SIG-M5 treated with dmso at 0.1 percent for 504 hours (cell line): ENCODE results near the gene METTL21A.
"Not testable (repeated sequence)": the region's sequence is repeated elsewhere in the genome, so short reads cannot be mapped to it uniquely, and the experiment has no call there.

Experiments used
- DNase-seq: peaks from one replicate; lab custom pipeline; 2025; ENCODE audit not compliant: unreplicated experiment; lab: John Stamatoyannopoulos, UW

The METTL21A gene

DNA sequence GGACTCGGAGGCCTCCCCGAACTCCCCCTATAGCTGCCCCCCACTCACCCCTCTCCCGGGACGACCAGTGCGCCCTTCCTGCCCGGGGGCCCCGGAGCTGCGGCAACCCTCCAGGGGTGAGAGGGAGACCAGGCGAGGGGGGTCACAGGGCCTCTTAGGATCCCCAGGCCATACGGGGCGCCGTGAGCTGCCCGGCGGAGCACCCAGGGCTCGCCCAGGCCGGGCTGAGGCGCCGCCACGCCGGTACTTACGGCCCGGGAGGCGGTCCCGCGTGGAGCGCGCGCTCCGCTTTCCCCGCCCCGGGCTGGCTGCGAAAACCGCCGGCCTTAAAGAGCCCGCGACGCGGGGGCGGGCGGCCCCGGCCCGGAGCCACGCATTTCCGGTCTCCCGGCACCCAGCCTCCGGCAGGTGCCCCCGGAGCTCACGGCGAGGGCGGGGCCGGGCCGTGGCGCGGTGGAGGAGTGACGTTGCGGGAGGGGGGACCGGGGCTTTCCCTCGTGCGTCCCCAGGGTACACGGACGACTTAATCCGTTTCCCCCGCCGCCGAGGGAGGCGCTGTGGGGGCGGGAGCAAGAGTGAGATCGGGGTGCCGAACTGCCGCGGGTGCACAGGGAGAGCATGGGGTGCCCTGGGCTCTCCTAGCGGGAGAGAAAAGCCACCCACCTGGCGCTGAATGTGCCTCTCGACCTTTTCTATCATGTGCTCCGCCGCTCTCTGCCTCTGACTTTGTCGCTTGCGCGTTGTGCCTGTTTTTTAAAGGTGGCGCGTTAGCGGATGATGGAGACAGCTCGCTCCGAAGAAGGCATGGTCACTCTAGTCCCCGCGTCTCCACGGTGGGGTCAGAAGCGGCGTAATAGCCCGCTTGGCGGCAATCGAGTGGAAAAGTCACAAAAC, at the start of gene METTL21A:
Gene METTL21A (minus strand): TSS at position 381 of the 894 bp plus-strand sequence. CDS start 1,019 bp downstream, outside the sequence.
- DNase-seq: peak; percentile 92

DNA sequence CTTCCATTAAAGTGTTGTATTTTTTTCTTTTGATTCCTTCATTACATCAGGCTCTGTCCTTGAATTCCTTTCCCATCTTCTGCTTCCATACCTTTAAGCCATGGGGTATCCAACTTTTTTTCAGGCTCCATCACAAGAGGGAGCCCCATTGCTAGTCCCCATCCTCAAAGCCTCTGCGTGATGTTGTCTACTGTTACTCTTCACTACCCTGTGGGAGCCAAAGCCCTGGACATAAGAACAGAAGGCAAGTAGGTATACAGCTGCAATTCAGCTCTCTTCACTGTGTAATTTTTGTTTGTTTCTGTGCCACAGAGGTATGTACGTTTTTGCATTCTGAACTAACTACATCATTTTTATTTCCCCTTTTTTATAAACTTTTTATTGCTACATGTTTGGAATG, 49.6 kb upstream of the METTL21A start:
- no peak for DNase-seq

GRCh38 chr2:207674266-207674774, 49.1 kb upstream of the METTL21A start:
- no peak for DNase-seq

GRCh38 chr2:207673431-207673830, 48.2 kb upstream of the METTL21A start:
- DNase-seq: no peak

GRCh38 chr2:207670887-207671286, 45.7 kb upstream of the METTL21A start:
- no peak for DNase-seq

GRCh38 chr2:207663870-207664545, 38.8 kb upstream of the METTL21A start:
- DNase-seq: no peak

DNA sequence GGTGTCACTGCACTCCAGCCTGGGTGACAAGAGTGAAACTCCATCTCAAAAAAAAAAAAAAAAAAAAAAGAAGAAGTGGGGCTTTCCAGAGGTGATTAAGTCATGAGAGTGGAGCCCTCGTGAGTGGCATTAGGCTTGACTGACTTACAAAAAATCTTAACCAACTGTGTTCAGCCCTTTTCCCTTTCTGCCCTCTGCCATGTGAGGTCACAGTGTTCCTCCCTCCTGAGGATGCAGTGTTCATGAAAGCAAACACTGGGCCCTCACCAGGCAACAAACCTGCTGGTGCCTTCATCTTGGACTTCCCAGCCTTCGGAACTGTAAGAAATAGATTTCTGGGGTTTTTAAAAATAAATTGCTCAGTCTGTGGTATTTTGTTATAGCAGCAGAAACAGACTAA, 37.0 kb upstream of the METTL21A start:
- peak; percentile 54 for DNase-seq

DNA sequence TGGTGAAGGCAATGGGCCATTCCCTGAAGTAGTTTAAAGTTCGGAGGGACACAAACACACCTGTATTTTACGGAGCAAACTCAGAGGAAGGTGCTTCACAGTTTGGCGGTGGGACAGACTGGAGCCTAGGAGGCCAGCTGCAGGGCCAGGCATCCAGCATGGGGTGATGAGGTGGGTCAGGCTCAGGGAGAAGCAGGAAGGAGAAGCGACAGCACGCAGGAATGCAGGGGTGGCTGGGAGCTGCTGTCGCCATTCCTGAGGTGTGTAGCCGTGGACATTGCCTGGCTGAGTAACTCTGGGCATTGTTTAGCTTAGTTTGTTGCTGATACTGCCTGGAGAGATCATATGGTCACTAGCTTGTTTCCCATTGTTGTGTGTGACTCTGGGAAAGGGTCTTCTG, 35.8 kb upstream of the METTL21A start:
- no peak for DNase-seq

- DNase-seq: no peak
These were observed 33.0 kb upstream of the METTL21A start for GRCh38 chr2:207658156-207658555.

DNA sequence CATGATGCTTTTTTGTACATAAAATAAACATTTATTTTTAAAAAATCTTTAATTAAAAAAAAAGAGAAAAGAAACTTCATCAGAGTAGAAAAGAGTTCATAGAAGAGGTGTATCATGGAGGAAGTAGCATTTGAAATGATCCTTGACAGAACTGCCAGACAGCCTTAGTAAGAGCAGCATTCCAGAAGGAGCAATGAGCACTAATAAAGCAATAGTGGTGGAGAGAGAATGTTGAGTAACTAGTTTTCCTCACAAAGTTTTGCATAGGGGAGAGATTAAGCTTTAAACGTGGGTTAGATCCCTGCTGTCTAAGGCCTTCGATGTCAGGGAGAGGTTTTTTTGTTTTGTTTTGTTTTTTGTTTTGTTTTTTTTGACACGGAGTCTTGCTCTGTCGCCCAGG, 29.8 kb upstream of the METTL21A start:
- DNase-seq: no peak

GRCh38 chr2:207646582-207646981, 21.4 kb upstream of the METTL21A start:
- not testable (repeated sequence) for DNase-seq

- DNase-seq: no peak
These were observed 18.7 kb upstream of the METTL21A start for GRCh38 chr2:207643892-207644291.

DNA sequence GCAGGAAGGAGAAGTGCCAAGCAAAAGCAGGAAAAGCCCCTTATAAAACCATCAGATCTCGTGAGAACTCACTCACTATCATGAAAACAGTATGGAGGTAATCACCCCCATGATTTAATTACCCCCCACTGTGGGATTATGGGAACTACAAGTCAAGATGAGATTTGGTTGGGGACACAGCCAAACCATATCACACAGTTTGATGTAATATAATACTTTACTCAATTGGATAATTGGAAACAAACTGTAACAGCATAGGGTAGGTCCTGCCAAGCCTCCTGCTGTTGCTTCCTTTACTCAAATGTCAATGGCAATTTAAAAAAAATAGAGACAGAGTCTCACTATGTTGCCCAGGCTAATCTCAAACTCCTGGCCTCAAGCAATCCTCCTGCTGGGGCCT, 15.5 kb upstream of the METTL21A start:
- DNase-seq: no peak

- DNase-seq: no peak
These were observed 15.0 kb upstream of the METTL21A start for GRCh38 chr2:207640160-207640559.

DNA sequence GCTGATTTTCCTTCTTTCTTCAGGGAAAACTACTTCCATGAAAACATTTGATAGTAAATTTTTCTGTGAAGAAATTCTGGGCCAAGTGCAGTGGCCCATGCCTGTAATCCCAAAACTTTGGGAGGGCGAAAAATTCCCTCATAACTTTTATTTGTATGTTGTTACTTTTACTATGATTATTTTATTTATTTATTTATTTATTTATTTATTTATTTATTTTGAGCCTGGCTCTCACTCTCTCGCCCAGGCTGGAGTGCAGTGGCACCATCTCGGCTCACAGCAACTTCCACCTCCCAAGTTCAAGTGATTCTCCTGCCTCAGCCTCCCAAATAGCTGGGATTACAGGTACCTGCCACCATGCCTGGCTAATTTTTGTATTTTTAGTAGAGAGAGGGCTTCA, 14.1 kb upstream of the METTL21A start:
- DNase-seq: not testable (repeated sequence)

- peak; percentile 15 for DNase-seq
These were observed 10.4 kb upstream of the METTL21A start for GRCh38 chr2:207635468-207636200.

DNA sequence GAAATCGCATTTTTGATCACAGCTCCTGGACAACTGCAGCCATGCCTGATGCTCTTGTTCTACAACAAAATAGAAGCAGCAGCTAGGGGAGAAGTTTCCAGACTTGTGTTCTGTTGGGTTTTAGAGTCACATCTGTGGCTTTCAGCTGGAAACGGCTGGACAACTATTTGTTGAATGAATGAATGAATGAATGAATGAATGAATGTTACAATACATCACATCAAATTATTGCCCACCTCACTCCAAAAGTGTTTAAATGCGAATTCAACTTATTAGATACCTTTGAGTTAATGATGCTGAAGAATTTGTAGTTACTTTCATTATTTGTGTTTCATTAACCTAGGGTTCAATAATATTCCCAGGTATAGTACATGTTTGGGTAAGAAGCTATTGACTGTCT, 8.5 kb upstream of the METTL21A start:
- no peak for DNase-seq

DNA sequence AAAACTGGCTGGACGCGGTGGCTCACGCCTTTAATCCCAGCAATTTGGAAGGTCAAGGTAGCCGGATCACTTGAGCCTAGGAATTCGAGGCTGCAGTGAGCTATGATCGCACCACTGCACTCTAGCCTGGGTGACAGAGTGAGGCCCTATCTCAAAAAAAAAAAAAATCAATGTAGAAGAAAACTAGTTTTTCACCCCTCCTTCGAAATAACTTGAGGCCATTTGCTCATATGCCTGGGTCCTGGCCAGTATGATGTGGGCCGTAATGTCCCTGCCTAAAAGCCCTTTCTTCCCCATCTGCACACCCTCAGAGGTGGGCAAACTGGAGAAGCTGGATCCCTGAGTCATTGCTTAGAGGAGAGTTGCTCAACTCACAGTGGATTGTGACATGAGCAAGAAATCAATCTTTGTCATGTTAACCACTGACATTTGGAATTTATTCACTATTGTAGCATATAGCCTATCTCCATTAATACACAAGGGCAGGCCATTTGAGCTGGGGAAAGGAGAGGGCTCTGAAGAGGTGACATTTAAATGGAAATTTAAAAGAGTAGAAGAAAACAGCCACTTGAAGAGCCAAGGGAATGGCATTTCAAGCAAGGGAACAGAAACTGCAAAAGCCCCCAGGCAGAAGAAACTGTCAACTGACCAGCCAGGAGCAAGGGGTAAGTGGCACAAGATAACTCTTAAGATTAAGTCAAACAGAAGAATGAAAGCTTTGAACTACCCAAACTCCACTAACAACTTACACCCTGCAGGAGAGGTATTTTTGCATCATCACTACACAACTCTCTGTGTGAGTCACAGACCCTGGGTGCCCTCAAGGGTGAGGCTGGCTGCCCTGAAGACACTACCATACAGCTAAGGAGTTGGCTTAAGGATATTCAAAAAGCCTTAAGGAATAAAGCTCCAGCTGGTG, 7.6 kb upstream of the METTL21A start:
- DNase-seq: peak; percentile 97

DNA sequence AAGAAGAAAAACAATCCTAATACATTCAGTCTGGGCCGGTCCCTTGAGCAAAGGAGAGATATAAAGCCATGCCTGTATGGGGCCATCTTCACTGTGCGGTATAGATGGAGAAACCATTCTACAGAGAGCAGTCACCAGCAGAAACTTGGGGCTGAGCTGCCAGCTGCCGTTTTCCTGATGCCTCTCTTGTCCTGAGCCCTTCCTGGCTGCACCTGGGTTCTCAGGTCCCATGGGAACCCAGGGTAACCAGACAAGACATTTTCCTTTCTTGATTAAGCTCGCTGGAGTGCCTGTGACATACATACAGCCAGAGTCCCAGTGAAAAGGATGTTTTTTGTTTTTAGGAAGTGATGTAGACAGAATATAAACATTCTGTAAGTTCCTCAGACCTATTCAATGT, 5.3 kb upstream of the METTL21A start:
- no peak for DNase-seq

DNA sequence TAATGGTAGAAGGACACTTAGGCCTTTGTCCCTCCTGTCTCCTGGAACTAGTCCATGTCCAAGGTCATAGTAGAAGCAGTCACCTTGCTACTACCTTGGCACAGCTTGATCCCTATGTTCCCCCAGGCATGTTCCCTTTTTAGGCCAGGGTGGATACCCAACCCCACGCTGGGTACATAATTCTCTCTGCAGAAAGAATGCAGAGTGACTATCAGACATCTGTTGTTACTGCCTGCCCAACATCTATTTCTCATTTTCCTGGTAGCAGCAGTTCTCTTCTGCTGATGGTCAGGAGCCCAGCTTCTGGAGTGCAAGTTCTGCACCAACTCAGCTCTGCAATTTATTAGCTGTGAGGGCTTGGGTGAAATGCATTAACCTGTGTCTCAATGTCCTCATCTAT, 4.4 kb upstream of the METTL21A start:
- DNase-seq: no peak
